ENCODE measurements around the gene AOX1. TPM values are rescaled to one million over a fixed set of nuclear protein-coding genes. Genes with fewer than 3 reads are reported as not detected.
"Not testable (repeated sequence)": the region's sequence is repeated elsewhere in the genome, so short reads cannot be mapped to it uniquely, and the experiment has no call there.

AOX1 gene
- 1 to 10 TPM; 1.1 to 1.6 (median 1.3) TPM for polyA plus RNA-seq (ENCODE audit: insufficient read length in 10 of 10)
- long read RNA-seq, donor 1 = 0 reads
- long read RNA-seq, donor 2 = 0 reads
- long read RNA-seq, donor 3 = 0 reads
- long read RNA-seq, donor 4 = 0 reads
- long read RNA-seq, donor 5 = 0 reads
- long read RNA-seq, donor 6 = 0 reads
- long read RNA-seq, donor 7 = 0 reads
- long read RNA-seq, donor 8 = 0 reads
- long read RNA-seq, donor 9 = 0 reads

DNA sequence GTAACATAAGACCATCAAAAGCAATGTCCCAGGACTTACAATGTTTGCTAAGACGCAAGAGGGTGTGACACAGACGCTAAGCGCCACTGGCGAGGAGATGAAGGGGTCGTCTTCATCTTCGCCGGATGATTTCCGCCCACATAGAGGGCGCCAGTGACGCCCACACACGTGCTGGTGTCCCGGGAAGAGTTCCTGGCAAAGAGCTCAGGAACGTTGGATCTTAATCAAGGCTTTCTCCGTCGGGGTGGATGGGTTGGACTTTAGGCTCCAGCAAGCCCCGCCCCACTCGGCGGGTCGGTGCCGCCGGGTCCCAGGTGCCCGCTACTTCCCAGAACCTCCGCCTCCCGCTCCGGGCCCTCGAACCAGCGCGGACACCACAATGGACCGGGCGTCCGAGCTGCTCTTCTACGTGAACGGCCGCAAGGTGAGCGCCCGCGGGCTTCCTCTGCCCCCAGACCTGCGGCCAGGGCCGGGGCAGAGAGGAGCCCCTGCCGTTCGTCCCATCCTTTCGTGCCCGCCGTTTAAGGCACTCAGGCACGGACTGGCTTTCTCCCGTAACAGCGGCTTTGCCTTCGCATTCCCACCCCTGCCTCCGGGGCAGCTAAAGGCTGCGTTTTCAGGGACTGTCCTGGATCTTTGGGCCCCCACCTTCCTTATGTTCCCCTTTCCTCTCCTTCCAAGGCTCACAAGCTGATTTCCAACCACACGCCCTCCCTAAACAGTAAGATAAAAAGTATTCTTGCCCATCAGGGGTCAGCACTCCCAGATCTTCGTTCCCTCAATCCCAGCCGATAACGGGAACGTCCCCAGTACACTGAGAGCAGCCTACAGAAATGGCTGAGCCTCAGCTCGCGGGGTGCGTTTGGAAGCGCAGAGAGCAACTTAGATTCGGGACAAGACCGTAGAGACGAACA is at the start of gene AOX1:
Gene AOX1 (plus strand): TSS at position 285 of the 914 bp plus-strand sequence. CDS start 95 bp downstream, at position 380.
- DNase-seq = peak; percentile 63 to 88 (median 74)

DNA sequence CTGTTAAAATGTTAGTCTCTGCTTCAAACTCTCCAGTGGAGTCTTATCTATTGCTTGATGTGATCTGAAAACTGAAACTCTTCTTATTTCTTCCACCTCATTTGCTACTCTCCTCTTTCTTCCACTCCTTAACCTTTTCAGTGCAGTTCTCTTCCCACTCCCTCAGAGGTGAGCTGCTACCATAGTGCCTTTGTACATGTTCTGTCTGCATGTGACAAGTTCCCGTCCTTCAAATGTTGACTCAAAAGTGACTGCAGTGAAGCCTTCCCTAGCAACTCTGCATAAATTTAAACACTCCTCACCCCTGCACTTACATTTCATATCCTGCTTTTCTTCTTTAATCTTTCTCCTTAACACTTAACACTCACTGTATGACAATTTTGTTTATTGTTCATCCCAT is 47.7 kb upstream of the AOX1 start:
- no peak for DNase-seq

DNA sequence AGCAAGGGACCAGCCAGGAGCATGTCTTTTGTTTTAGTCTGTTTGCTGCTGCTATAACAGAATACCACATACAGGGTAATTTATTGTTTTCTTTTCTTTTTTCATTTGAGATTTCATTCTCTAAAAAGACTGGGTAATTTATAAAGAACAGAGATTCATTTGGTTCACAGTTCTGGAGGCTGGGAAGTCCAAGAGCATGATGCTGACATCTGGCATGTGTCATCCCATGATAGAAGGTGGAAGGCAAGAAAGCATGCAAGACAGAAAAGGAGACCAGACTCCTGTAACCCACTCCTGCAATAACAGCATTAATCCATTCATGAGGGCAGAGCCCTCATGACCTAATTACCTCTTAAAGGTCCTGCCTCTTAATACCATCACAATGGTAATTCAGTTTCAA is 45.0 kb upstream of the AOX1 start:
- DNase-seq = no peak

DNA sequence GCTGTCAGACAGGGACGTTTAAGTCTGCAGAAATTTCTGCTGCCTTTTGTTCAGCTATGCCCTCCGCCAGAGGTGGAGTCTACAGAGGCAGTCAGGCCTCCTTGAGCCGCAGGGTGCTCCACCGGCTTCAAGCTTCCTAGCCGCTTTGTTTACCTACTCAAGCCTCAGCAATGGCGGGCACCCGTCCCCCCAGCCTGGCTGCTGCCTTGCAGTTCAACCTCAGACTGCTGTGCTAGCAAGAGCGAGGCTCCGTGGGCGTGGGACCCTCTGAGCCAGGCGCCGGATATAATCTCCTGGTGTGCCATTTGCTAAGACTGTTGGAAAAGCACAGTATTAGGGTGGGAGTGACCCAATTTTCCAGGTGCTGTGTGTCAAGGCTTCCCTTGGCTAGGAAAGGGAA is 19.2 kb upstream of the AOX1 start:
- not testable (repeated sequence) for DNase-seq

DNA sequence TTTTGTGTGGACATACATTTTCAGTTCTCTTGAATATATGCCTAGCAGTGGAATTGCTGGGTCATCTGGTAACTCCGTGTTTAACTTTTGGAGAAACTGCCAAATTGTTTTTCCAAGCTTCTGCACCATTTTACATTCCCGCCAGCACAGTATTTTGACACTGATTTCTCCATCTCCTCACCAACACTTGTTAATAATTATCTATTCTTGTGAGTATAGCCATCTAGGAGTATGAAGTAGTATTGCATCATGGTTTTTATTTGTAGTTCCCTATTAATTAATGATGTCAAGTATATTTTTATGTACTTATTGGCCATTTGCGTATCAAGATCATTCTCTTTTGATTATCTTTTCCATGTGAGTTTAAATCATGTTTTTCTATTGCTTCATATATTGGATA is 17.9 kb upstream of the AOX1 start:
- no peak for DNase-seq

DNA sequence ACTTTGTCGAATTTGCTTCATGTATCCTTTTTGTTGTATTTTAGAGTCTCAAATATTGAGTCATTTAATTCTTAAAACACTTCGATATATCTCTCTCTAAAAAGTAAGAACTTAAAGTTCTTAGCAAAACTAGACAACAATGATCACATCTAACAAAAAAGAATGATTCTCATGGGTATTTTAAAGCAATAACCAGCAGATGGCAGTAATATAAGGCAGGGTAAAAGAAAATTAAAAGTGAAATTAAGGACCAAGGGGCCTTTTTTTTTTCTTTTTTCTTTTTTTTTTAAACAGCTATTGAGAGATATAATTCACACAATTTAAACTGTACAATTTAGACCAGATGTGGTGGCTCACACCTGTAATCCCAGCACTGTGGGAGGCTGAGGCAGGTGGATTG is 9.9 kb upstream of the AOX1 start:
- no peak for DNase-seq

DNA sequence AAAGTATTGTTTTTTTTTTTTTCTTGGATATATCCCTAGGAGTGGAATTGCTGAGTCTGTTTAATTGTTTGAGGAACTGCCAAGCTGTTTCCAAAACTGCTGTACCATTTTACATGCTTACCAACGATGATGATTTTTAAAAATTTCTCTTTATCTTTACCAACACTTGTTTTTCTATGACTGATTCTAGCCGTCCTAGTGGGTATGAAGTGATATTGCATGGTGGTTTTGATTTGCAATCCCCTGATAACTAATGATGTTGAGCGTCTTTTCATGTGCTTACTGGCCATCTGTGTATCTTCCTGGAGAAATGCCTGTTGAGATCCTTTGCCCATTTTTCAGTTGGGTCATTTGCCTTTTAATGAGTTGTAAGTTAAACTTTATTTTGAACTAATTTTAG is 8.8 kb upstream of the AOX1 start:
- DNase-seq = no peak

DNA sequence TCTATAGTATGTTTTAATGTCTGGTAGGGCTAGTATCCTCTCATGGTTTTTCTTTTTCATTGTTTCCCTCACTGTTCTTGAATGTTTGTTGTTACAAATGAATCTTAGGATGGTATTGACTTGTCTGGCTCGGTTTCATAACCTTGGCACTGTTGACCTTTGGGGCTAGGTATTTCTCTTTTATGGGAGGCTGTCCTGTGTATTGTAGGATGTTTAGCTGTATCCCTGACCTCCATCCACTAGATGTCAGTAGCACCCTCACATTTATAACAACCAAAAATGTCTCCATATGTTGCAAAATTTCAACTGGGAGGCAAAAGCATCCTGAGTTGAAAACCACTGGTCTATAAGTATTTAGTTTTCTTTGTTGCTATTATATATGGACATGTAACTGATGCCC is 7.0 kb upstream of the AOX1 start:
- DNase-seq = no peak

DNA sequence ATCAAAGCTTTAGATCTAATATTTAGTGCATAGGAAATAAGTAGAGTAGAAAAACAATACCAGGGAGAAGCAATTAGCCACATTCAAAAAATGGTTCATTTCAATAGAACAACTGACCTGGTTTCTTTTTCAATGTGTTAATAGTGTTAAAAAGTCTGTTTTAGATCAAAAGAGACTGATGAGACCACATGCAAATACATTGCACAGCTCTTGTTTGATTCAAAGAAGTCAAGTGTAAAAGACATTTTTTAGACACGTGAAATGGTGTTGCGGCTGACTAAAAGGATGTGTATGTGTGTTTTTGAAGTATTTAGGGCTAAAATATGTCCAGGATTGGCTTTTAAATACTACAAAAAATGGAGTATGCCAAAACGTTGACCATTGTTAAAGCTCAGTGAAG is 1.2 kb upstream of the AOX1 start:
- DNase-seq = no peak

DNA sequence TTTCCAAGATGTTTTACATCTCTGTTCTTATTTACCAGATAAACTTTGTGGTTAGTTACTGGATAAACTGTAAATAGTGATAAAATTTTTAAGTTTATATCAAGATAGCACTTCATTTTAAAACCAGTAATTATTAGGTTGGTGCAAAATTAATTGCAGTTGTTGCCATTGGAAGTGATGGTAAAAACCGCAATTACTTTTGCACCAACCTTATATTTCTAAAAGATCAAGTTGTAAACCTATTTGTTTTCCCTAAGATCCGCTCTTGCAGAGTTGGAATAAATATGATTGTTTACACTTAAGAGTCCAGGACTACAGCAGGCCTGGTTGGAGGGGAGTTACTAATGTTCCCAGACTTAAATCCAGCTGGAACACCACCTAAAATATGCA is 479 bp upstream of the AOX1 start:
- DNase-seq = no peak

DNA sequence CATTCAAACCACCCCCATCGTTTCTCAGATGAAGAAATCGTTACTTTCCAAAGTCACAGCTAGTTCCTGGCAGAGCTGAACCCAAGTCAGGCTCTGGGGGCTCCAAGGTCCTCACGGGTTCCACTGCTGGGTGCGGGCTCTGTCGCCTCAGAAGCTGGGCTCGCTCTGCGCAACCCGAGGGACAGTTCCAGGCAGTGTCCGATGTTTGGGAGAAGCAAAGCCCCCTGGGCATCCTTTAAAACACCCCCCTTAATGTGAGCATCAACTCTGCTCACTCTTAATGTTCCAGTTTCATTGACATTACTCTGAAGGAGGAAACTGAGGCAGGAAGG is 796 bp downstream of the AOX1 start:
- DNase-seq = no peak

DNA sequence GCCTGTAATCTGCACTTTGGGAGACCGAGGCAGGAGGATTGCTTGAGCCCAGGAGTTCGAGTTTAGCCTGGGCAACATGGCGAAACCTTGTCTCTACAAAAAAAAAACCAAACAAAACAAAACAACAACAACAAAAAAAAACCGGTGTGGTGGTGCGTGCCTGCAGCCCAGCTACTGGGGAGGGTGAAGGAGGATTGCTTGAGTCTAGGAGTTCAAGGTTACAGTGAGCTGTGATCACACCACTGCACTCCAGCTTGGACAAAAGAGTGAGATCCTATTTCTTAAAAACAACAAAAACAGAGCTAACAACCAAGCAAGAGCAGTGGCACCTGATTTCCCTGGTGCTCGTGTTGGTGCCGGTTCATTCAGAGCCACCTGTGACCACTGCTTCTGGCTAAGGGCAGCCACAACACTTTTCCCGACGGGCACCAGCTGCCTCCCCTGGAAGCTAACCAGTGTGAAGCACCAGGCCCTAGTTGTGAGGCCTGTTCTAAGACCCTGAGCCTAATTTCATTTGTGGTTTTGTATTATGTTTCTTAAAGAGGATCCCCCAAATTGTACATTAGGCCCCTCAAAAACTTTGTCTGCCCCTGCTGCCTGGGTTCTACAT is 1.3 kb downstream of the AOX1 start:
- no peak for DNase-seq

DNA sequence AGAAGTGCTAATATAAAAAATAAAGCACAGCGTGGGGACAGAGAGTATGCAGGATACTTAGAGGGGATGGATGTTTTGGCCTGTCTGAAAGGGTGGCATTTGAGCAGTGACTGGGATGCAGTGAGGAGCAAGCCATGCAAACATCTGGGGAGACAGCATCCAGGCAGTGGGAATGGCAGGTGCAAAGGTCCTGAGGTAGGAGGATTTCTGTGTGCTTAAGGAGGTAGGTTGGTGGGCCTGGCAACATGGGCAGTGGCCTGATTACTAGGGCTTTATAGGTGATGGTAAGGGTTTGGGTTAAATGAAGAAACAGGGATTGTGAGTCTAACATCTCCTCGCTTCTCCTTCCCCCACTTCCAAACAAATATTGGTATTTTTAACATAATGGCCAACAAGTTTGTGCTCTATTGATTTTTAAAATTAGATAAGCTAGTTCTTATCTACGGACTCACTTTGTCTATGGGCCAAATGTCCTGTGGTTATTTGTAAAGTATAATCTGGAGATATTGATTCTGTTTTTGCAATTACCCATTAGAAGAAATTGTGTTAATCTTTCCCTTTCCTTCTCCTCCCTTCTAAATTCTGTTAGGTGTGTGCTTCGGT is 2.4 kb downstream of the AOX1 start:
- no peak for DNase-seq

DNA sequence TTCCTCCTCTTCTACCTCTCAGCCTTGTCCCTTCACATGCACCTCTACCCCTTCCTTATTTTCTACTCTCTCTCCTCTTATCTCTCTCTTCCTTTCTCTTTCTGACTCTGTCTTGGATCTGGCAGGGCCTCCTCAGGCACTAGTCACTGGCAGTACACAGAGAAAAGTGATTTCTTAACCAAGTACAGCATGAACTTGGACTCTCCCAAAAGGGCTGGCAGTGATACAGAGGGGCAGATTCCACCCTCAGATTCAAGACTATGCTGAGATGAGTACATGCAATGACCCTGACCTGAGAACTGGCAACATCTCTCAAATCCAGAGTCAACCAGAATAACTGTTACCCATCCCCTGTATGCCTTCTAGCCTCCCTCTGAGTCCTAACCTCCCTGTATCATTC is 4.3 kb downstream of the AOX1 start:
- no peak for DNase-seq

DNA sequence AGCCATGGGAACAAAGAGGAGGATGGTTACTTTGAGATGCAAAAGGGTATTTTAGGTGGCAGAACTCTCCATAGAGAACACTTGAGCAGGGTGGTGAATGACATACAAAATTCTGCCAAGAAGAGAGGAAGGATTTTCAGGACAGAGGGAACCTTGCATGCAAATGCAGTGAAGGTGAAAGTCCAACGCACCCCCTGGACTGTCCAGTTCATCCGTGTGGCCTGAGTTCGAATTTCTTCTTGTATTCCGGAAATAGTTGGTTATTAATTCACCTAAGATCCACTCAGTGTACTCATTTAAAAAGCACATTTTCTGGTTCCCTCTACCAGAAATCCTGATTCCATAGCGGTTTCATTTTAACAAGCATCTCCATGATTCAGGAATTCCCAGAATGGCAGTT is 5.5 kb downstream of the AOX1 start:
- no peak for DNase-seq

DNA sequence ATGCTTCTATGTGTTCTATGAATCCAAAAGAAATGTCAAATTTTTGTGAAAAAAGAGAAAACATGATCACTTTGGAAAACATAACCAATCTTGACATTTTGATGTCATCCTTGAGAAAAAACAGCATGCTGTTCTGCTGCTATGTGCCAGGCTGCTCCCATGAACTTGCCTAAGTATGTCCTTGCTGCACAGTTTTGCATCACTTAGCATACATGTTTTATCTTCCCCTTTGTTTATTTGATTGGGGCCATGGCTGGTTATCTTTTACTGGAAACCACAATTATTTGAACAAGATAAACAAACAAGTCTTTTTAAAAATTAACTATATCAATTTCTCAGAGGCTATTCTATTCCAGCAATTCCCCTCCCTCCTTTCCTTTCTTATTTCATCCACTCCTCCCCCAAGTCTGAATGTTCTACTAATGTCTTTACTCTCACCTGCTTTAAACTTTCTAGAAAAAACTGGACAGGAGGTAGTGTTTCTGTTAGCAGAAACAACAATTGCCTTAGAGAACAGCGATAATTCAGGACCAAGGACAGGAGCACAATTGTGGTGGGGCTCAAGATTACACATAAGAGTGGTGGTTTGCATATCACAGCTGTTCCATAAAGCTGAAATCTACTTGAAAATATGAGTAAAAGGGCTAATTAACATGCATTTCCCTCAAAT is 6.7 kb downstream of the AOX1 start:
- DNase-seq = no peak

DNA sequence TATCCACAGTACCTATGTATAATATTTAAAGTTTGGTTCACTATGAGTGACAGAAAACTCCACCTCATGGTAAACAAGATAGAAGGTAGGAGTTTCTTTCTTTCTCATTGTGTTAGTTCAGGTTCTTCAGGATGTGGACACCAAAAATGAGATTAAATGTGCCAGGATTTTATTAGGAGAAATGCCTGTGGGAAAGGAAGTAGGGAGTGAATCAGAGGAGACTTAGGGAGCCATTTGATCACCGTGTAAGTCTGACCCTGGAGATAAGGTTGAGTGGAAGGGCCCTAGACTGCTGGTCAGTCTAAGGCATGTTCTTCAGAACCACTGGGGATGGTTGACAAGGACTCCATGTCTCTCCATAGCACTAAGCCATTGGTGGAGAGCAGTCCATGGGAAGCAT is 8.1 kb downstream of the AOX1 start:
- no peak for DNase-seq

DNA sequence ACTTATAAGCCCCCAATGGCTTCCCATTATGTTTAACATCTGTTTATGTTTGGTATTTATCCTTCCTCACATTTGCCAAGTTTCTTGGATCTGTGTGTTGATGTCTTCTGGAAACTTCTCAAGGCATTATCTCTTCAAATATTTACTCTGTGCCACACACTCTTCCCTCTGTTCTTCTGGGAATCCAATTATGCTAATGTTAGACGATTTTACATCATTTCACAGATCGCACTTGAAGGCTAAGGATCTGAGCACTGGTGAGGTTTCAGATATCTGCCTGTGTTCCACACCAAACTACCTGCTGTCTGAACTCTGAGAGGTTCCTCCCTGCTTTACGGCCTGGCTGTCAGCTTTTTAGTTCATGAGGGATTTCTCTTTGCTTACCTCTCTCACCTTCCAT is 10.1 kb downstream of the AOX1 start:
- no peak for DNase-seq

DNA sequence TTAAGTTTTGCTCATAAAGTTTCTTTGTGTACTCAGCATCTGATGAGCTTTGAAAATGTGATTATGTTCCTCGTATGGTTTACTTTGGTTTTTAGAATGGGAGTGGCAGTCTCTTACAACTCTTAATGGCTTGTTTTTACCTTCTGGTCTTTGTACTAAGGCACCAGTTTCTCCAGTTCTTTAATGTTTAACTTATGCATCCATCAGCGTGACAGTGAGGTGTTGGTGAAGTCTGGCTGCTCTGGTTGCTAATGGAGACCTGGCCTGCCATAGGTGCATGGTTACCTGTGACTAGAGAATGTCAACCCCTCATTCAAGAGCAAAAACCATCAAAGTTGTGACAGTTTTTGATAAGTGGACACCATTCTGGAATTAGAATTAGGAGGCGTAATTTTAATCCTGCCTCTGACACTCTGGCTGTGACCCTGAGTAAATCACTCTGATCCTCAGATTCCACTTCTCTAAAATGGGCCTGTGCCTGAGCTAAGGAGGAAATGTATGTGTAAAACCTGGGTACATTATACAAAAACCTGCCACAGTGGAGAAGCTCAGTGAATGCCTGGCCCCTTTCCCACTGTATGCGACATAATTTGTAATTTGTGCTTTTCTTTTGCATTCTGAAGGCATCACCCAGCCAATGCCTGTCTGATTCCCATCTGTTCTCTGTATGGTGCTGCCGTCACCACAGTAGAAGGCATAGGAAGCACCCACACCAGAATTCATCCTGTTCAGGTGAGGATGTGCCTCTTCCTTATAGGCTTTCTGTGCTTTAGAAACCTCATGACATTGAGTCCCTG is 11.2 kb downstream of the AOX1 start:
- no peak for DNase-seq

DNA sequence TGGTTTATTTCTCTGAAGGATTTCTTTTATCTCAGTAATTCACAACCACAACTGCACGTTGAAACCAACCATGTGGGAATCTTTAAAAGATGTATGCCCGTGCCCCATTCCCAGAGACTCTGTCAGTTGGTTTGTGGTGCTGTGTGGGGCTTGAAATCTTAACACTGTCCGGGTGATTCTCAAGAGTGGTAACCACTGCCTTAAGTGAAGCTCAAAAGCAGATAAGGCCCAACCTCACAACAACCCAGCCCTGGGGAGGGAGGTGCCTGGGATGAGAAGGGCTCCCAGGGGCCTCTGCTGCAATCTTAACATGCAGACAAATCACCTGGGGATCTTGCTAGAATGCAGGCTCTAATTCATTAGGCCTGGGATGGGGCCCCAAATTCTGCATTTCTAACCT is 13.4 kb downstream of the AOX1 start:
- no peak for DNase-seq

DNA sequence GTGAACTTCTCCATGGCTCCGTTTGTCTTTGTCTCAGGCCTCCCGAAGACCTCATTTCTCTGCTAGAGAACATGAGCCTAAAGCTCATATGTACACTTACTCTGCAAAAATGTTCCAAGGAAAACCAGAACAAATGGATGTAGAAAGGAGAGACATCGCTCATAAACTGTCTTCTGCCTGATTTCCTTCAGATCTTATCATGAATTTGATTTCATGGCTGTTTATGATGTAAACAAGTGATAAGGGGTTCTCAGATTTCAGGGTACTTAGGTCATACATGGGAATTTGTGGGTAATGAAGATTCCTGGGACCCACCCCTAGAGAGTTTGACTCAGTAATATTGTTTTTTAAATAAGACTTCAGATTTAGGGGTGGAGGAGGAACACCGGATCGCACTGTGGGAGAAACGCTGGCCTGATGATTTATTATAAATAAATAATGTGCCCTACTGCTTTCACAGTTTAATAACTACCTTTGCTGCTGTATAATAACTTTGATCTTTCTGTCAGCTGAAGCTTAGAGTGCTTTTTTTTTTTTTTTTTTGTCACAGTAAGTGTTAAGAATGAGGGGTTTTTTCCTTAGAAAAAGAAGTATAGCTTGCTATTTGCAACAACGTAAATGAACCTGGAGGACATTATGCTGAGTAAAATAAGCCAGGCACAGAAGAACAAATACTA is 14.9 kb downstream of the AOX1 start:
- no peak for DNase-seq

Measured in muscle of back (tissue), 13 donors.